Heart left ventricle (tissue), 16 donors: ENCODE data around the gene TDRD10. TPM values are rescaled to one million over a fixed set of nuclear protein-coding genes. Genes with fewer than 3 reads are reported as not detected.
A peak's percentile ranks its signal among the peaks of the same experiment; 100 is the strongest.

ENCODE experiments used
- ATAC-seq, 4 donors: fragments of 200-7000 bp; cut with Tn5 transposase; one replicate each; pipeline ENCODE4 v1.9.1; 2020 to 2022; ENCODE audit warnings: moderate library complexity in 4 of 4, mild to moderate bottlenecking in 3 of 4, moderate number of reproducible peaks in 1 of 4
- DNase-seq, 5 donors: peaks; one replicate each; pipeline ENCODE4 v3.0.0-alpha.2; 2020
- H3K27ac ChIP-seq, 12 donors: fragments of 200-600 bp; sonication (generic) in 4 of 12; one replicate each; pipeline versions ENCODE4 v1.5.0 to v1.8.0; 2016 to 2022; ENCODE audit warnings: mild to moderate bottlenecking in 2 of 12
- H3K27me3 ChIP-seq, 9 donors: fragments of 200-600 bp; sonication (generic) in 2 of 9; one replicate each; pipeline versions ENCODE4 v1.5.1 to v1.8.0; 2016 to 2022; ENCODE audit warnings: mild to moderate bottlenecking in 3 of 9
- H3K36me3 ChIP-seq, 9 donors: fragments of 200-600 bp; sonication (generic) in 2 of 9; one replicate each; pipeline versions ENCODE4 v1.5.0 to v1.8.0; 2018 to 2022; ENCODE audit warnings: mild to moderate bottlenecking in 2 of 9
- H3K4me1 ChIP-seq, 12 donors: fragments of 200-600 bp; sonication (generic) in 4 of 12; one replicate each; pipeline versions ENCODE4 v1.5.0 to v1.8.0; 2016 to 2022; ENCODE audit warnings: mild to moderate bottlenecking in 3 of 12
- H3K4me3 ChIP-seq, 12 donors: fragments of 200-600 bp; sonication (generic) in 4 of 12; one replicate each; pipeline versions ENCODE4 v1.5.0 to v1.8.0; 2017 to 2022; ENCODE audit warnings: mild to moderate bottlenecking in 9 of 12, moderate library complexity in 4 of 12
- H3K9me3 ChIP-seq, 12 donors: fragments of 200-600 bp; sonication (generic) in 4 of 12; one replicate each; pipeline versions ENCODE4 v1.5.0 to v1.8.0; 2016 to 2022; ENCODE audit warnings: mild to moderate bottlenecking in 1 of 12
- CTCF ChIP-seq, 12 donors: fragments of 200-600 bp; sonication (generic) in 4 of 12; IDR thresholded peaks; one replicate each; pipeline versions ENCODE4 v1.5.0 to v1.8.0; 2018 to 2022; ENCODE audit warnings: antibody characterized with exemption in 12 of 12, mild to moderate bottlenecking in 5 of 12
- POLR2A ChIP-seq, 2 donors: fragments of 450-650 bp; IDR thresholded peaks; one replicate each; pipeline ENCODE4 v1.6.1; 2017; ENCODE audit warnings: antibody characterized with exemption in 2 of 2, mild to moderate bottlenecking in 2 of 2, moderate library complexity in 2 of 2
- WGBS, 4 donors: extraction: QIAGEN DNeasy Blood & Tissue Kit in 2 of 4; methylation state at CpG; one replicate each; pipeline versions ENCODE4 v1.1.5 to v1.1.7; 2013 to 2018; 5-methylcytosine and 5-hydroxymethylcytosine counted together
- intact Hi-C, 10 donors: fragments of 100-400 bp; cut with DNase I; formaldehyde crosslinking; loops; one replicate each; pipeline versions ENCODE4 v1.11.1 to v1.14.2; 2022
- polyA plus RNA-seq, 2 donors: library from polyadenylated mRNA; stranded (reverse); fragments of 200-250 nt; gene quantifications; one replicate each; pipeline ENCODE4 v1.2.3, GENCODE V29; 2013
- total RNA-seq, 9 donors: library from RNA; depleted of rRNA in 2 of 9; stranded (reverse); fragments of >200 nt in 2 of 9; fragmentation: NEBNext Ultra II Directional in 3 of 9; extraction: Animal tissue kit (Norgen Biotek cat#: 25700) in 3 of 9; gene quantifications; one replicate each; pipeline versions ENCODE4 v1.1.0 to v1.2.4, GENCODE V29; 2016 to 2023
- donor health status: ischemic (EF 13 %, LVEDD 7.1; RV severe dilation, severe dysfunction).
- donor health status: healthy with polysubstance abuse.
- donor health status: DM: no; HTN: yes; CAD: no.
- donor health status: DM: no; HTN: no; CAD: no.
- donor health status: ischemic (EF 25% LVEDD 6.9; RV normal size, moderate dysfunction).
- donor health status: ischemic (EF 25% LVEDD 5.7; RV mildly dilated, moderate dysfunction).
- donor health status: healthy.
- donor health status: DM: yes; HTN: yes; CAD: no.
- donor health status: ischemic (EF 35%, LVEDD 5.7; RV mildly dilated, moderate dysfunction).
- donor health status: nonischemic (EF 11% LVEDD 7.7; RV severe dilation, severe dysfunction).
- donor health status: DM: yes; HTN: yes; CAD: no.
- donor health status: PGD.
- donor health status: ischemic (EF 29% LVEDD 5.4; RV normal size, mild dysfunction).
- donor health status: nonischemic (EF 23%, LVEDD 6.1; RV moderate dilation, normal function).

TDRD10 gene
- total and polyA plus RNA-seq, 11 donors, result 0.71 to 3.4 (median 1.9) TPM

- Histone ChIP-seq H3K4me3 (no peak overlapping the region), H3K27me3 (no peaks in the 10 kb centered on the region), H3K36me3 (peaks cover 0 to 2% (median 0%) of the 10 kb centered on the region in 9 donors), H3K4me1 (peaks cover 0 to 4% (median 0%) of the 10 kb centered on the region in 12 donors), H3K9me3 (no peaks in the 10 kb centered on the region), H3K27ac (no peak overlapping the region)
- 89 to 94% (median 90%) methylated on average over 9 of the region's 9 CpGs for WGBS, 4 donors
- ATAC-seq (no peak), DNase-seq (no peak)
- no peak for TF ChIP-seq POLR2A (IDR thresholded peaks at IDR 0.05)
- no peak for TF ChIP-seq CTCF (IDR thresholded peaks at IDR 0.05)
- intact Hi-C loops, result loop anchor here in 4 of 10 donors (5.0 to 10.0 kb wide), 3 partner anchors 57 to 205 kb away; no protein-coding TSS in a partner anchor
Observed at GRCh38 chr1:154539486-154540483, 37.8 kb downstream of the TDRD10 start.

- ATAC-seq (no peak), DNase-seq (no peak)
- 70 to 80% (median 73%) methylated on average over 6 of the region's 6 CpGs for WGBS, 4 donors
- intact Hi-C loops, result loop anchor here in 4 of 10 donors (5.0 to 10.0 kb wide), 3 partner anchors 59 to 206 kb away; no protein-coding TSS in a partner anchor
- Histone ChIP-seq H3K27me3 (no peaks in the 10 kb centered on the region), H3K4me3 (no peak overlapping the region), H3K4me1 (peaks cover 0 to 4% (median 0%) of the 10 kb centered on the region in 12 donors), H3K36me3 (peaks cover 0 to 2% (median 0%) of the 10 kb centered on the region in 9 donors), H3K9me3 (no peaks in the 10 kb centered on the region), H3K27ac (no peak overlapping the region)
- TF ChIP-seq POLR2A (IDR thresholded peaks at IDR 0.05) (no peak), CTCF (IDR thresholded peaks at IDR 0.05) (no peak)
Observed at GRCh38 chr1:154541231-154541630, 39.2 kb downstream of the TDRD10 start.

- no peak overlapping the region for H3K27ac ChIP-seq
- DNase-seq (peak; percentile 51 to 72 (median 56)), ATAC-seq (peak in 3 of 4 donors; percentile 71 to 80 (median 74))
- 78 to 83% (median 80%) methylated on average over 13 of the region's 13 CpGs for WGBS, 4 donors
- H3K4me1 ChIP-seq, result peaks cover 0 to 28% (median 13%) of the 10 kb centered on the region in 12 donors
- no peak overlapping the region for H3K4me3 ChIP-seq
- no peaks in the 10 kb centered on the region for H3K27me3 ChIP-seq
- TF ChIP-seq POLR2A (IDR thresholded peaks at IDR 0.05), result no peak
- TF ChIP-seq CTCF (IDR thresholded peaks at IDR 0.05), result peak; percentile 71 to 85 (median 78)
- H3K9me3 ChIP-seq, result no peaks in the 10 kb centered on the region
- intact Hi-C loops, result loop anchor here in 8 of 10 donors (1.0 to 10.0 kb wide), 7 partner anchors 64 to 212 kb away; no protein-coding TSS in a partner anchor
- H3K36me3 ChIP-seq, result peaks cover 3 to 39% (median 30%) of the 10 kb centered on the region in 9 donors
Observed at GRCh38 chr1:154546264-154547063, 44.4 kb downstream of the TDRD10 start.
